Spleen (tissue), 7 donors: ENCODE measurements around the gene WAC.

Experiments used
- POLR2A ChIP-seq, 3 donors: fragments of 450-650 bp; IDR thresholded peaks; one replicate each; pipeline ENCODE4 v1.5.1; 2017; ENCODE audit warnings: antibody characterized with exemption in 3 of 3, mild to moderate bottlenecking in 1 of 3
- POLR2AphosphoS5 ChIP-seq, 3 donors: sonication (generic); formaldehyde crosslinking; IDR thresholded peaks; one replicate each; pipeline ENCODE4 v1.5.1; 2017; ENCODE audit warnings: antibody characterized with exemption in 3 of 3
- TF ChIP-seq, protein P1 (sequence below), 11 experiments: fragments of 200-600 bp in 7 of 11; fragments of 450-650 bp in 4 of 11; sonication (generic) in 4 of 11; IDR thresholded peaks in 8 of 11; conservative IDR thresholded peaks in 3 of 11; 1 replicate in 7 of 11; 2 replicates in 4 of 11; pipeline versions ENCODE4 v1.4.0 to v1.8.0; 2016 to 2021; ENCODE audit warnings: antibody characterized with exemption in 11 of 11, inconsistent platforms in 4 of 11, mild to moderate bottlenecking in 1 of 11
- donor health status: DM: no; HTN: no; CAD: no; lungs with moderate emphysema.
- donor health status: DM: no; HTN: no; CAD: no.
- donor health status: DM: no; HTN: no; CAD: no.

GRCh38 chr10:28578454-28578853 is 45.5 kb downstream of the WAC start:
- TF ChIP-seq, protein P1, sequence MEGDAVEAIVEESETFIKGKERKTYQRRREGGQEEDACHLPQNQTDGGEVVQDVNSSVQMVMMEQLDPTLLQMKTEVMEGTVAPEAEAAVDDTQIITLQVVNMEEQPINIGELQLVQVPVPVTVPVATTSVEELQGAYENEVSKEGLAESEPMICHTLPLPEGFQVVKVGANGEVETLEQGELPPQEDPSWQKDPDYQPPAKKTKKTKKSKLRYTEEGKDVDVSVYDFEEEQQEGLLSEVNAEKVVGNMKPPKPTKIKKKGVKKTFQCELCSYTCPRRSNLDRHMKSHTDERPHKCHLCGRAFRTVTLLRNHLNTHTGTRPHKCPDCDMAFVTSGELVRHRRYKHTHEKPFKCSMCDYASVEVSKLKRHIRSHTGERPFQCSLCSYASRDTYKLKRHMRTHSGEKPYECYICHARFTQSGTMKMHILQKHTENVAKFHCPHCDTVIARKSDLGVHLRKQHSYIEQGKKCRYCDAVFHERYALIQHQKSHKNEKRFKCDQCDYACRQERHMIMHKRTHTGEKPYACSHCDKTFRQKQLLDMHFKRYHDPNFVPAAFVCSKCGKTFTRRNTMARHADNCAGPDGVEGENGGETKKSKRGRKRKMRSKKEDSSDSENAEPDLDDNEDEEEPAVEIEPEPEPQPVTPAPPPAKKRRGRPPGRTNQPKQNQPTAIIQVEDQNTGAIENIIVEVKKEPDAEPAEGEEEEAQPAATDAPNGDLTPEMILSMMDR (IDR thresholded peaks at IDR 0.05 in 8 of 11, conservative IDR thresholded peaks at IDR 0.05 in 3 of 11), result no peak
- TF ChIP-seq POLR2A (IDR thresholded peaks at IDR 0.05), result no peak
- no peak for TF ChIP-seq POLR2AphosphoS5 (IDR thresholded peaks at IDR 0.05)
